Measurements from ENCODE around the gene POLR2E.
A peak's percentile ranks its signal among the peaks of the same experiment; 100 is the strongest.

POLR2E gene

DNA sequence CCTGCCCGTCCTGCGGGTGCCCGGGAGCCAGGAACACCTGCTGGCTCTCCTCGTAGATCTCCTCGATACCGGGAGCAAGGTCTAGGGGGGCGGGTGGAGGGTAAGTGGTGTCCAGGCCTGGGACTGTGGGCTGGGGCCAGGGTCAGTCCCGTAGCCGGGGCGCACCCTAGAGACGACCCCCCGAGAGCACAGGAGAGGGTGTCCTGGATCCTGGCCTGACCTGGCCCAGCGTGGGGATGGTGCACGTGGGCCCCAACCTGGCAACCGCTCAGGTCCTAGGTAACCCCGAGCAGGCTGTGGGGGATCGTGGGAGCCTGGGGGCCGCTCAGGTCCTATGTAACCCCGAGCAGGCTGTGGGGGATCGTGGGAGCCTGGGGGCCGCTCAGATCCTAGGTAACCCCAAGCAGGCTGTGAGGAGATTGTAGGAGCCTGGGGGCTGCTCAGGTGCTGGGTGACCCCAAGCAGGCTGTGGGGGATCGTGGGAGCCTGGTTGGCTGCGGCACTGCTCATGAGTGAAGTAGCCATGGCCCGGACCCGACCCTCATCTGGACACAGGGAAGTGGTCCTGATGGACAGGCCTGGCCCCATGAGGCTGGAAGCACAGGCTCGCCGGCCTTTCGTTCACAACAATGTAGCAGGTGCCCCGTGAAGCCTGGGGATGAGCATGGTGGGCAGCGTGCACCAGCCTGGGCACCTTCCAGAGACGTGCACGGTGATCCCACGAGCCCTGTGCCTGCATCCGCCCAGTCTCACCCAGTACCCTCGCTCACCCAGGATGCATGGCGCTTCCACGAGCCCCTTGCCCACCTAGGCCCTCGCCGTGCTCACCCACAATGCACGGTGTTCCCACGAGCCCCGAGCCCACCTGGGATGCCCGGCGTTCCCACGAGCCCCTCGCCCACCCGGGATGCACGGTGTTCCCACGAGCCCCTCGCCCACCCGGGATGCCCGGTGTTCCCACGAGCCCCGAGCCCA is 14.8 kb upstream of the POLR2E start:
- no peak for DNase-seq

- no peak for DNase-seq
Observed at GRCh38 chr19:1109032-1109551, 13.9 kb upstream of the POLR2E start.

- no peak for DNase-seq
Observed at GRCh38 chr19:1108291-1109031, 13.3 kb upstream of the POLR2E start.

- DNase-seq = no peak
Observed at GRCh38 chr19:1107661-1108261, 12.6 kb upstream of the POLR2E start.

- DNase-seq = no peak
Observed at GRCh38 chr19:1106841-1107660, 11.9 kb upstream of the POLR2E start.

DNA sequence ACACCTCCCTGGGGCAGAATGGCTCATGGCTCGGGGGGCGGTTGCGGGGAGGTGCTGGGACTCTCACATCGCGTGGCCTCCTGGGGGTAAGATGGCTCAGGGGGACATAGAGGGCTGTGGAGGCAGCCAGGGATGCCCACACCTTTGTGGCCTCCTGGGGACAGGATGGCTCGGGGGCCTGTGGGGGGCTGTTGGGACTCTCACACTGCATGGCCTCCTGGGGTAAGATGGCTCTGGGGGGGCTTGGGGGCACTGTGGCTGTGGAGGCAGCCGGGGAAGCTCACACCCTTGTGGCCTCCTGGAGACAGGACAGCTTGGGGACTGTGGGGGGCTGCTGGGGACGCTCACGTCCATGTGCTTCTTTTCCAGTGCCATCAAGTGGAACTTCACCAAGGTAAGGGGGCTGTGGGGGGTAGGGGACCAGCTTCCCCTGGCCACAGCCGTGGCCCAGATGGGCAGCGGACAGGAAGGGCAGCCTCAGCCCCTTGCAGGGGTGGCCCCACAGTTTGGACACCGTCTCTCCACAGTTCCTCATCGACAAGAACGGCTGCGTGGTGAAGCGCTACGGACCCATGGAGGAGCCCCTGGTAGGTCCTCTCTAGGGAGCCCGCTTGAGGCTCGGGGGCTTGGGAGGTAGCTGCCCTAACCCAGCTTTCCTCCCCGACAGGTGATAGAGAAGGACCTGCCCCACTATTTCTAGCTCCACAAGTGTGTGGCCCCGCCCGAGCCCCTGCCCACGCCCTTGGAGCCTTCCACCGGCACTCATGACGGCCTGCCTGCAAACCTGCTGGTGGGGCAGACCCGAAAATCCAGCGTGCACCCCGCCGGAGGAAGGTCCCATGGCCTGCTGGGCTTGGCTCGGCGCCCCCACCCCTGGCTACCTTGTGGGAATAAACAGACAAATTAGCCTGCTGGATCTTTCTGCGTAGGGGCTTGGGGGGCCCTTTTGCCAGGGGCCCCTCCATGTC is 11.0 kb upstream of the POLR2E start:
- DNase-seq = no peak

GRCh38 chr19:1105008-1105872 is 10.1 kb upstream of the POLR2E start:
- no peak for DNase-seq

GRCh38 chr19:1104311-1105007 is 9.3 kb upstream of the POLR2E start:
- DNase-seq = peak; percentile 18

DNA sequence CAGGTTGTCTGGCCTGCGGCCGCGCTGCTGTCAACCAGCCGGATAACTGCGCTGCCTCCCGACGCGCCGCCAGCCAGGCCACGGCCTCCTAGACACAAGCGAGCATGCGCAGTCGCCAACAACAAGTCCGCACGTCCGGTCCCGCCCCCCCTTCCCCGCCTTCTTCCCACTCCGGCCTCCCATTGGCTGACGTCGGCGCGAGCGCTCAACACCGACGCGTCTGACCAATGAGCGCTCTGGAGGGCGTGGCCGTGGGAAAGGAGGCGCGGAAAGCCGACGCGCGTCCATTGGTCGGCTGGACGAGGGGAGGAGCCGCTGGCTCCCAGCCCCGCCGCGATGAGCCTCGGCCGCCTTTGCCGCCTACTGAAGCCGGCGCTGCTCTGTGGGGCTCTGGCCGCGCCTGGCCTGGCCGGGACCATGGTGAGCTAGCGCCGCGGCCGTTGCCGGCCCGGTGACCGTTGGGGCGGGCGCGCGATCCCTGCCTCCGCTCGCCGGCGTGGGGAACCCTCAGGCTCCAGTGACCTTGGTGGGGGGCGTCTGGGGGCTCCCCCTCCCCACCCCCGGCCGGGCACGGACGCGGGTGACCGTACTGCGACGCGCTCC is 8.6 kb upstream of the POLR2E start, which contains the start of gene GPX4:
Gene GPX4 (plus strand): TSS at position 287 of the 603 bp plus-strand sequence. CDS start 50 bp downstream, at position 337.
- DNase-seq = peak; percentile 98

DNA sequence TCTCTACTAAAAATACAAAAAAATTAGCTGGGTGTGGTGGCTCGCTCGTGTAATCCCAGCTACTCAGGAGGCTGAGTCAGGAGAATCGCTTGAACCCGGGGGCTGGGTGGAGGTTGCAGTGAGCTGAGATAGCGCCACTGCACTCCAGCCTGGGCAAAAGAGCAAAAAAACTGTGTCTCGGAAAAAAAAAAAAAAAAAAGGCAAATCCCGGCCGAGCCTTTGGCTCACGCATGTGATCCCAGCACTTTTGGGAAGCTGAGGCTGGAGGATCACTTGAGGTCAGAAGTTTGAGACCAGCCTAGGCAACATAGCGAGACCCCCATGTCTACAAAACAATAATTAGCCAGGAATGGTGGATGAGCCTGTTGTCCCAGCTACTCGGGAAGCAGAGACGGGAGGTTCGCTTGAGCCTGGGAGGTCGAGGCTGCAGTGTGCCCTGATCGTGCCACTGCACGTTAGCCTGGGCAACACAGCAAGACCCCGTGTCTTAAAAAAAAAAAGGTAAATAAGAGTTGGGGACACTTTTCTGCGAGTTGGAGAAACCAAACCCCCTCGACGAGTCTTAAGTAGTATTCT is 8.0 kb upstream of the POLR2E start:
- no peak for DNase-seq

DNA sequence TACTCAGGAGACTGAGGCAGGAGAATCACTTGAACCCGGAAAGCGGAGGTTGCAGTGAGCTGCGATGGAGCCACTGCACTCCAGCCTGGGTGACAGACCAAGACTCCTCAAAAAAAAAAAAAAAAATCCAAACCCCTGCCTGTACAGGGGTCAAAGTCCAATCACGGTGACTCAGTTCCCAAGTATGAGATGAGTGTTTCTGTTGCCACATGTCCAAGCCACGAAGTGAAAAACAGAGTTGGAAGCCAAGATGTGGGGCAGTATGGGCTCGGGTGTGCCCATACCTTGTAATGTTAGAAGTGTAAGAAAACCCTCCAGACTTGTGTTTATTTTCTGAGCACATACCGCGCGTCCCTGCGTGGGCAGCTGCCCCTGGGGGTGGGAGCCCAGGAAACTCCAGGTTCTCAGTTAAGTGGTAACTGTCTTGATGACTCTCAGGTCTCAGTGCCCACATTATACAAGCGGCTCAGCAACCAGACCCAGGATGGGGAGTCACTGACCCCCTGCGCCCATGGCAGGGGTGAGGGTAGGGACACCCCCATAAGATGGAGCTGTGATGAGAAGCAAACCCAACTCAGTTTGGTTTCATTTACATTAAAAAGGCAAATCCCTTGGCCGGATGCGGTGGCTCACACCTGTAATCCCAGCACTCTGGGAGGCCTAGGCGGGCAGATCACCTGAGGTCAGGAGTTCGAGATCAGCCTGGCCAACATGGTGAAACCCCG is 7.4 kb upstream of the POLR2E start:
- peak; percentile 34 for DNase-seq

DNA sequence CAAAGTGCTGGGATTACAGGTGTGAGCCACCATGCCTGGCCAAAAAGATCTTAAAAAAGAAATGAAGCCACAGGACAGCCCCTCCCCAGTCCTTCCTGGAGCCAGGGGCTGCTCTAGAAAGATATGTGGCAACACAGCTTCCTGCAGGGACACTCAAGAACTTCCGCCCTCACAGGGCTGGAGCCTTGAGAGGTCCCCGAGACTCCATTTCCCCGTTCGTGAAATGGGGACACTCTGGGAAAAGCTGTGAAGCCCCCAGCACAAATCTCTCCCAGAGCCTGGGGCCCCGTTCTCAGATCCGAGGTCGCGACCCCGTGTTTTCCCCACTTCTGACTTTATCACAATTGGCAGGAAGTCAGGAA is 6.1 kb upstream of the POLR2E start:
- no peak for DNase-seq

- DNase-seq = no peak
Observed at GRCh38 chr19:1098177-1099051, 3.2 kb upstream of the POLR2E start.

DNA sequence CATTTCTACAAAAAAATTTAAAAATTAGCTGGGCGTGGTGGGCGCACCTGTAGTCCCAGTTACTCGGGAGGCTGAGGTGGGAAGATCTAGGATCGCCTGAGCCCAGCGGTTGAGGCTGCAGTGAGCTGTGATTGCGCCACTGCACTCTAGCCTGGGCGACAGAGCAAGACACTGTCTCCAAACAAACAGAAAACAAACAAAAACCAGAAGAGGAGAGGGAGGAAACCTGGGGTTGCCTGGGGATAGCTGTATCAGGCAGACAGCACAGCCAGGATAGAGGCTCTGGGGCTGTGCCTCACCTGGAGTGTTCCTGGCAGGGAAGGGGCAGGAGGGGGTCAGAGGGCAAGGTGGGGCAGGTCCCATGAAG is 2.6 kb upstream of the POLR2E start:
- DNase-seq = no peak

GRCh38 chr19:1094655-1094977 is 559 bp downstream of the POLR2E start:
- no peak for DNase-seq

DNA sequence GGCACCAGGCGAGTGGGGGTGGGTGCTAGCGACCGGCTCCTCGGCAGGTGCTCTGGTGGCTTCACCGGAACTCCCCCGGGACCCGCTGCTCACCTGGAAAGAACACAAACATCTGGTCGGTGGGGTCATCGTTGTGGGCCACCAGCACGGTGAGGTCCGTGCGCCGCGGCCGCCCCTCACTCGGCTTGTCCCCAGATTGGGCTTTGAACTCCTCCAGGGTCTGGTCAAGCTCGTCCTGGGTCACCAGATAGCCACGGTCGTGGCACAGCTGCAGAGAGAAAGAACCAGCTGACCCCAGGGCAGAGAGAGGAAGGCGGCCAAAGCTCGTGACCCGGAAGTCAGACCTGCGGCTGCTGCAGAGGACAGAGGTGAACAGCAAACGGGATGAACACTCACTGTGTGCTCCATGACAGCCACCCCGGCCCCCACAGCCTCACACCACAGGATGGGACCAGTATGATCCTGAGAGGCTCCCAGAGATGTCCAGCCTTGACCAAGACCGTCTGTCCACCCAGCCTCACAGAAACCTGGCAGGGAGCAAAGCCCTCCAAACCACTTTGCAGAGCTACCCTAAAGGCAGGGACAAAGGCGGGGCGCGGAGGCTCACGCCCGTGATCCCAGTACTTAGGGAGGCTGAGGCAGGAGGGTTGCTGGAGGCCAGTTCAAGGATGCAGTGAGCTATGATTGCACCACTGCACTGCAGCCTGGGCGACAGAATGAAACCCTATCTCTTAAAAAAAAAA is 1.2 kb downstream of the POLR2E start:
- no peak for DNase-seq

All from NCI-H446 treated with DMSO at 0.1 percent for 48 hours (cell line).